ENCODE data around the gene CTCFL. TPM values are rescaled to one million over a fixed set of nuclear protein-coding genes. Genes with fewer than 3 reads are reported as not detected.

The CTCFL gene
- total and polyA plus RNA-seq, 8 donors: 0.39 to 0.67 (median 0.50) TPM; not detected in 2

GRCh38 chr20:57462781-57463180, 62.2 kb downstream of the CTCFL start:
- Histone ChIP-seq H3K4me1 (peaks cover 0 to 53% of the 10 kb centered on the region in 2 donors), H3K4me3 (no peak overlapping the region), H3K9me3 (no peaks in the 10 kb centered on the region), H3K36me3 (no peaks in the 10 kb centered on the region), H3K27me3 (peaks cover 0 to 8% of the 10 kb centered on the region in 2 donors), H3K27ac (peak overlapping the region in 1 of 2 donors; percentile 80)
- intact Hi-C loops (cut with DNase I): no loop called here
- no peak for DNase-seq
- no peak for TF ChIP-seq CTCF (IDR thresholded peaks at IDR 0.05)
- ATAC-seq: no peak

- no peaks in the 10 kb centered on the region for H3K36me3 ChIP-seq
- peaks cover 0 to 53% of the 10 kb centered on the region in 2 donors for H3K4me1 ChIP-seq
- ATAC-seq (no peak), DNase-seq (no peak)
- TF ChIP-seq CTCF (IDR thresholded peaks at IDR 0.05): no peak
- H3K27ac ChIP-seq: peak overlapping the region in 1 of 2 donors; percentile 30
- H3K9me3 ChIP-seq: no peaks in the 10 kb centered on the region
- H3K27me3 ChIP-seq: peaks cover 0 to 5% of the 10 kb centered on the region in 2 donors
- H3K4me3 ChIP-seq: no peak overlapping the region
- intact Hi-C loops (cut with DNase I): no loop called here
Observed at GRCh38 chr20:57461726-57462125, 63.2 kb downstream of the CTCFL start.

- H3K27ac ChIP-seq: no peak overlapping the region
- no peaks in the 10 kb centered on the region for H3K9me3 ChIP-seq
- no peaks in the 10 kb centered on the region for H3K36me3 ChIP-seq
- no peak for ATAC-seq
- H3K4me3 ChIP-seq: no peak overlapping the region
- H3K4me1 ChIP-seq: peaks cover 0 to 53% of the 10 kb centered on the region in 2 donors
- intact Hi-C loops (cut with DNase I): no loop called here
- no peak for TF ChIP-seq CTCF (IDR thresholded peaks at IDR 0.05)
- H3K27me3 ChIP-seq: no peaks in the 10 kb centered on the region
- no peak for DNase-seq
Observed at GRCh38 chr20:57460781-57461465, 64.0 kb downstream of the CTCFL start.

GRCh38 chr20:57459897-57460296, 65.0 kb downstream of the CTCFL start:
- ATAC-seq (no peak), DNase-seq (no peak)
- Histone ChIP-seq H3K9me3 (no peaks in the 10 kb centered on the region), H3K36me3 (no peaks in the 10 kb centered on the region), H3K27me3 (no peaks in the 10 kb centered on the region), H3K27ac (peak overlapping the region in 1 of 2 donors; percentile 20), H3K4me3 (no peak overlapping the region), H3K4me1 (peaks cover 0 to 47% of the 10 kb centered on the region in 2 donors)
- TF ChIP-seq CTCF (IDR thresholded peaks at IDR 0.05): no peak
- intact Hi-C loops (cut with DNase I): no loop called here

GRCh38 chr20:57459278-57459677, 65.7 kb downstream of the CTCFL start:
- intact Hi-C loops (cut with DNase I): no loop called here
- Histone ChIP-seq H3K4me3 (no peak overlapping the region), H3K4me1 (peaks cover 0 to 41% of the 10 kb centered on the region in 2 donors), H3K36me3 (no peaks in the 10 kb centered on the region), H3K9me3 (no peaks in the 10 kb centered on the region), H3K27ac (no peak overlapping the region), H3K27me3 (no peaks in the 10 kb centered on the region)
- no peak for TF ChIP-seq CTCF (IDR thresholded peaks at IDR 0.05)
- DNase-seq: no peak
- peak; percentile 9 for ATAC-seq

All from left lung (tissue), 10 donors.